DMS 273 treated with DMSO at 0.1 percent for 48 hours (cell line): ENCODE results near the gene GCLM.
A peak's percentile ranks its signal among the peaks of the same experiment; 100 is the strongest.

ENCODE experiments used
- DNase-seq: peaks from one replicate; lab custom pipeline; 2025; lab: John Stamatoyannopoulos, UW

Gene GCLM

GRCh38 chr1:93846206-93846991 is 62.8 kb downstream of the GCLM start:
- peak; percentile 73 for DNase-seq

- no peak for DNase-seq
These were observed 63.6 kb downstream of the GCLM start for GRCh38 chr1:93845538-93846205.

DNA sequence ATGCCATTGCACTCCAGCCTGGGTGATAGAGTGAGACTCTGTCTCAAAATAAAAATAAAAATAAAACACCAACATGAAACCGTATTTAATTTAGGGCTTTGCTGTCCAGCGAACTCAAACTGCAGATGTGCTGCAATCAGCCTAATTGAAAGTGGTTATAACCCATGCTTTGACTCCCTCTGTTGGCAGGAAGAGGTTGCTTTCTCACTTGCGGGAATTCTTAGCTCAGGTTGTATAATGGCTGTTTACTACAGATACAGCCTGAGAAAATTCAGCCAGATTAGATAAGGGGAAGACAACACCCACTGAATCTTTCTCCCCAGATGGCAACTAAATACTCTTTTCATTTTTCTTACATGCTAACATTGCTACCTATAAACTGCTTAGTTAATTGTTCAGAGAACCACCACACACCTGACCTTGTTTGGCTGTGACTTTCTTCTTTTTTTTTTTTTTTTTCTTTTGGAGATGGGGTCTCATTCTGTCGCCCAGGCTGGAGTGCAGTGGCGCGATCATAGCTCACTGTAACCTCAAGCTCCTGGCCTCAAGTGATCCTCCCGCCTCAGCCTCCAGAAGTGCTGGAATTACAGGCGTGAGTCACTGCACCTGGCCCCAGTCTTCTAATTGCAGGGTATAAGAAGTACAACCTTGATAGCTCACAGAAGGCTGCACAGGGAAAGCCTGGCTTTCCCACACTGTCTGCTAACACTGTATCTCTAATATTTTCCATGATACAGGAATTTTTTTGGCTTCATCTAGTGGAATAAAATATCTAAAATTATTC is 64.8 kb downstream of the GCLM start:
- peak; percentile 58 for DNase-seq

DNA sequence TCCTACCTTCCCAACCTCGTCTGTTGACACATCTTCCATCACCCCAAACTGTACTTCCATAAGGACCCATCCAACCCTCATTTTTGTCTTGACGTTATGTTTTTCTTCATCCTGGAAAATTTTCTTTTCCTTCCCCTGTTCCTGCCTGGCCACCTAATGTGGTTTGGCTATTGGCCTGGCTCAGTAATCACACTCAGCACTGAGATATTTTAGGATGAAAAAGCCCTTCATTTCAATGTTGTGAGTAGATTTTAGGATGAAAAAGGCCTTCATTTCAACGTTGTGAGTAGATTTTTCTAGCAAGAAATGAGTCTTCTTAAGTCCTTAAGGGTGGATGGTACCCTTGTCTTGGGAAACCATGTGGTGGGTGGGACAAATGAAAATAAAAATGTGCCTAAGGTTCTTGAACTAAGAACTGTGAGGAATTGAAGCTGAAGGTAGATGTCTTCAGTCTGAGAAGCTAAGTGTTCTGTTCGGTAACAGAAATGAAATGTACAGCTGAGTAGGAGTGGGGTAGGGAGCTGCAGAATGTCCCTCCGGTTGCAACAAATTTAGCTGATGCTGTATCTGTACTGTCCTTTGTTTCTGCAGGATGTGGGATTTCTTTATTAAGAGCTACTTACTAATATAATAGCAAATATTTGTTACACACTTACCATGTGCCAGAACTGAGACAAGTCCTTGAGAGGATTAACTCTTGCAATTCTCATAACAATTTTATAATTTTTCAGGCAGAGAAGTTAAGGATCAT is 66.3 kb downstream of the GCLM start:
- DNase-seq = no peak

DNA sequence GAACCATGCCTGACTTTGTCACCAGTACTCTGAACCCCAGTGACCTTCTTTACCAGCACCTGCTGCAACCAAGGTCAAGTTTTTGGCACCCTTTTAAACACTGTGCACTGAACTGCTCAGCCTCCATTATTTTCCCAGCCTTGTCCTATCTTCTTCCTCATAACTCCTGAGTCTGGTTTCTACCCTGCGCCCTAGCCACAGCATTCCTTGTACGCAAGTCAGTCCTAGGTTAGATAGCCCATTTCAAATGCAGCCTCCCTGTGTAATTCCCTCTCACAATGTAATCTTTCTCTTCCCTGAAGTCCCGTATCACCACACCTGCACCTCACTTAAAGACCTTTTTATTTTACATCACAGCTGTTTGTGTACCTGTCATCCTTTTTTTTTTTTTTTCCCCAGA is 67.5 kb downstream of the GCLM start:
- DNase-seq = no peak

DNA sequence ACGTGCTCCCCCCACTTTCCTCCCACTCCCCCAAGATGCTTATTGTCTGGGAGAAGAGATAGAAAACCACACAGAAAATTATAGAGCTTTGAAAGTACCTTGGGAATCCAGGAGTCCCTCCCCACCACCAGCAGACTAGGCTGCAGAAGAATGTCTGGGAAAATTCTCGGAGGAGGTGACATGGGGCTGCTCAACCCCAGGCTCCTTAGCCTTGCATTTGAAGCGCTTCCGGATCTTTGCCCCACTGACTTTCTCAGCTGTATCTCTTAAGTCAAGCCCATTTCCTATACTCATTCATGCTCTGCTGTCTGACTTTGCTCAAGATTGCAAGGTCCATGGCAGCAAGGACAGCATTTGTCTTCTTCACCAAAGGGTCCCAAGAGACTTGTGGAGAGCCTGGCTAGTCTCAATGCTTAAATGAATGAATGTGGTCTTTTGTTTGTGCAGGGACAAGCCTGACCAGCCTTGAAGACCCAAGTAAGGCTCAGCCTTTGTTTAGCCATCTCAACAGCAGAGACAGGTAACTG is 68.2 kb downstream of the GCLM start:
- DNase-seq = no peak

- no peak for DNase-seq
These were observed 69.5 kb downstream of the GCLM start for GRCh38 chr1:93839753-93840152.

- no peak for DNase-seq
These were observed 69.9 kb downstream of the GCLM start for GRCh38 chr1:93839307-93839706.

- DNase-seq = no peak
These were observed 71.3 kb downstream of the GCLM start for GRCh38 chr1:93837961-93838360.
